ENCODE measurements around the gene PLCL2.

GRCh38 chr3:17135696-17136095, 250.9 kb downstream of the PLCL2 start:
- TF ChIP-seq CTCF (conservative IDR thresholded peaks at IDR 0.05 in 1 of 2, IDR thresholded peaks at IDR 0.05 in 1 of 2; ENCODE audit: low read depth in 1 of 2, low read length in 2 of 2) (no peak), EZH2 (IDR thresholded peaks at IDR 0.05; ENCODE audit: low read length, missing control alignments) (no peak)
